EL (cell line): ENCODE measurements around the gene CRIP2.

Experiments used
- DNase-seq: peaks from one replicate; pipeline ENCODE4 v3.0.0-alpha.2; 2016

The CRIP2 gene

GRCh38 chr14:105474483-105475268 is at the start of gene CRIP2:
TSS of gene CRIP2 (plus strand) at chr14:105474821. CDS start at chr14:105474863, 42 bp downstream.
- peak; percentile 36 for DNase-seq

- no peak for DNase-seq
Observed at GRCh38 chr14:105424861-105425260, 49.8 kb upstream of the CRIP2 start.

- DNase-seq = no peak
Observed at GRCh38 chr14:105425823-105426247, 48.8 kb upstream of the CRIP2 start.

GRCh38 chr14:105426416-105427130 is 48.0 kb upstream of the CRIP2 start:
- no peak for DNase-seq

GRCh38 chr14:105427412-105427811 is 47.2 kb upstream of the CRIP2 start:
- no peak for DNase-seq

GRCh38 chr14:105427936-105428485 is 46.6 kb upstream of the CRIP2 start:
- DNase-seq = no peak

GRCh38 chr14:105430042-105430441 is 44.6 kb upstream of the CRIP2 start:
- no peak for DNase-seq

GRCh38 chr14:105430565-105430964 is 44.1 kb upstream of the CRIP2 start:
- DNase-seq = peak; percentile 89

- no peak for DNase-seq
Observed at GRCh38 chr14:105431256-105431655, 43.4 kb upstream of the CRIP2 start.

GRCh38 chr14:105432657-105433056 is 42.0 kb upstream of the CRIP2 start:
- no peak for DNase-seq

GRCh38 chr14:105433161-105433605 is 41.4 kb upstream of the CRIP2 start:
- no peak for DNase-seq

- DNase-seq = no peak
Observed at GRCh38 chr14:105436402-105436801, 38.2 kb upstream of the CRIP2 start.

- DNase-seq = no peak
Observed at GRCh38 chr14:105436891-105437722, 37.5 kb upstream of the CRIP2 start.

GRCh38 chr14:105437723-105438500 is 36.7 kb upstream of the CRIP2 start:
- no peak for DNase-seq

- no peak for DNase-seq
Observed at GRCh38 chr14:105439179-105439578, 35.4 kb upstream of the CRIP2 start.

GRCh38 chr14:105439710-105440553 is 34.7 kb upstream of the CRIP2 start:
- DNase-seq = no peak

GRCh38 chr14:105440554-105440900 is 34.1 kb upstream of the CRIP2 start:
- DNase-seq = no peak

- no peak for DNase-seq
Observed at GRCh38 chr14:105440992-105441391, 33.6 kb upstream of the CRIP2 start.

- no peak for DNase-seq
Observed at GRCh38 chr14:105442125-105442524, 32.5 kb upstream of the CRIP2 start.

GRCh38 chr14:105442834-105443233 is 31.8 kb upstream of the CRIP2 start:
- no peak for DNase-seq

GRCh38 chr14:105444859-105445258 is 29.8 kb upstream of the CRIP2 start:
- DNase-seq = no peak
